GM19372 (cell line): Measurements from ENCODE around the gene DDX20.

ENCODE experiments used
- ATAC-seq: cut with Tn5 transposase; IDR thresholded peaks from one replicate; pipeline ENCODE4 v1.9.1; 2021; ENCODE audit warnings: mild to moderate bottlenecking, low read depth, moderate library complexity; ENCODE audit not compliant: unreplicated experiment

DDX20 gene, protein sequence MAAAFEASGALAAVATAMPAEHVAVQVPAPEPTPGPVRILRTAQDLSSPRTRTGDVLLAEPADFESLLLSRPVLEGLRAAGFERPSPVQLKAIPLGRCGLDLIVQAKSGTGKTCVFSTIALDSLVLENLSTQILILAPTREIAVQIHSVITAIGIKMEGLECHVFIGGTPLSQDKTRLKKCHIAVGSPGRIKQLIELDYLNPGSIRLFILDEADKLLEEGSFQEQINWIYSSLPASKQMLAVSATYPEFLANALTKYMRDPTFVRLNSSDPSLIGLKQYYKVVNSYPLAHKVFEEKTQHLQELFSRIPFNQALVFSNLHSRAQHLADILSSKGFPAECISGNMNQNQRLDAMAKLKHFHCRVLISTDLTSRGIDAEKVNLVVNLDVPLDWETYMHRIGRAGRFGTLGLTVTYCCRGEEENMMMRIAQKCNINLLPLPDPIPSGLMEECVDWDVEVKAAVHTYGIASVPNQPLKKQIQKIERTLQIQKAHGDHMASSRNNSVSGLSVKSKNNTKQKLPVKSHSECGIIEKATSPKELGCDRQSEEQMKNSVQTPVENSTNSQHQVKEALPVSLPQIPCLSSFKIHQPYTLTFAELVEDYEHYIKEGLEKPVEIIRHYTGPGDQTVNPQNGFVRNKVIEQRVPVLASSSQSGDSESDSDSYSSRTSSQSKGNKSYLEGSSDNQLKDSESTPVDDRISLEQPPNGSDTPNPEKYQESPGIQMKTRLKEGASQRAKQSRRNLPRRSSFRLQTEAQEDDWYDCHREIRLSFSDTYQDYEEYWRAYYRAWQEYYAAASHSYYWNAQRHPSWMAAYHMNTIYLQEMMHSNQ

DNA sequence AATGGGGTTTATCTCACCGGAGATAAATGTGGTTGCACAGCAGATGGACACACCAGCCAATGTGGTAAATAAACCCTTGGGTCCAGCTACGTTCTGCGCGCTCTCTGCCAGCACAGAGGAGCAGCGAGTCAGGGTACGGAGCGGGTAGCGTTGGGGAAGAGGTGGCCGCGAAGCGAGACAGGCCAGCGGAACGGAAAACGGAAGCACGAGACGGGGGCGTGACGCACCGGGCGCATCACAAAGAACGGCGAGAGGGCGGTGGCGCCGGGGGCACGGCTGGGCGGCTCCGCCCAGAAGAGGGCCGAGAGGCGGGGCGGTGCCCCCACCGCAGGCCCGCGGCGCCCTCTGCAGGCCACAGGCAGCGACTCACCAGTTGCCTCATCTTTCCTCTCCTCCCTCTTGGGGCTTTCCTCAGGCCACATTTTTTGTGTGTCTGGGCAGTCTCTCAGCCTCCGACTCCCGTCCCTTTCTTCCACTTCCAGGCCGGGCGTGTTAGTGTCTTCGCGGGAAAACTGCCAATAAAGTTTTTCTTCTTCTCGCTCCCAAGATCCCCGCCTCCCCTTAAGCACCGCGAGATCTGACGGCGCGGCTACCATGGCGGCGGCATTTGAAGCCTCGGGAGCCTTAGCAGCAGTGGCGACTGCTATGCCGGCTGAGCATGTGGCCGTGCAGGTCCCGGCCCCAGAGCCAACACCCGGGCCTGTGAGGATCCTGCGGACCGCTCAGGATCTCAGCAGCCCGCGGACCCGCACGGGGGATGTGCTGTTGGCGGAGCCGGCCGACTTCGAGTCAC, at the start of gene DDX20:
Gene DDX20, plus strand, starts transcription at position 571 of the 793 bp plus-strand sequence. Its CDS starts 24 bp downstream, at position 595.
- ATAC-seq = peak; percentile 92

DNA sequence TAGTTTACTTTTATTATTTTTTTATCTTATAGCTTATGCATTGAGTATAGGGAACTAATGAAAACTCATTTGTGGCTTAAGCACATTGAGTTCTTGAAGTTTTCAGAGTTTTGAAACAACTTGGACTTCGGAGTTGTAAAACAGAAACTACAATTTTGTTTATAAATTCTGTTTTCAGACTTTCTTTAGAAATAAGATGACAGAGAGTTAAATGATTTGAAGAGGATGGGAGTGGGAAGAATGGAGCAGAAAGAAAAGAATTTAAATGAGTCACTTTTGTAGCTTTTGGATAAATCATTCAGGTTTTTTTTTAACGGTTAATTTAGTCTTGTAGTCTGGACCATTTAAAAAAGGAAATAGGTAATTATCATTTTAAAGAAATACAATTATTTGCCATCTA, 48.8 kb upstream of the DDX20 start:
- no peak for ATAC-seq

DNA sequence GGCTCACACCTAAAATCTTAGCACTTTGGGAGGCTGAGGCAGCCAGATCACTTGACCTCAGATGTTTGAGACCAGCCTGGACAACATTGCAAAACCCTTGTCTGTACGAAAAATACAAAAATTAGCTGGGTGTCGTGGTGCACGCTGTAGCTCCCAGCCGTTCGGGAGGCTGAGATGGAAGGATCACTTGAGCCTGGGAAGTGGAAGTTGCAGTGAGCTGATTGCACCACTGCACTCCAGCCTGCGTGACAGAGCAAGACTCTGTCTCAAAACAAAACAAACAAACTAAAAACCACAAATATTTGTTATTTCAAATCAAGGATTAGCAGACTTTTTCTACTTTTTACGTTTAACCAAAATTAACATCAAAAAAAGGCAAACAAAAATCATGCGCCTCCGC, 47.8 kb upstream of the DDX20 start:
- ATAC-seq = no peak

DNA sequence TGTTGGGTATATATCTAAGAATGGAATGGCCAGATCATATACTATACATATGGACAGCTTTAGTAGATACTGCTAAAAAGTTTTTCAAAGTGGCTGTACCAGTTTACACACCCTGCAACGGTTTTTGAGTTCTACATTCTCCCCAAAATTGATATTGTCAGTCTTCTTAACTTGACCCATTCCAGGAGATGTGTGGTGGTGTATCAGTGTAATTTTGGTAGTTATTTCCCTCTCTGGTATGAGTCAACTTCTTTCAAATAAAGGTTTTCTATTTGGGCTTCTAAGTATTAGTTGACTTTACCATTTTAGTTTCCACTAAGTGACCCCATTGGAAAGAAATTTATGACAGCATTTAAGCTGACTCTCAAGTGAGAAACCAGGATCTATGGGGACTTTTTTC, 45.7 kb upstream of the DDX20 start:
- no peak for ATAC-seq

DNA sequence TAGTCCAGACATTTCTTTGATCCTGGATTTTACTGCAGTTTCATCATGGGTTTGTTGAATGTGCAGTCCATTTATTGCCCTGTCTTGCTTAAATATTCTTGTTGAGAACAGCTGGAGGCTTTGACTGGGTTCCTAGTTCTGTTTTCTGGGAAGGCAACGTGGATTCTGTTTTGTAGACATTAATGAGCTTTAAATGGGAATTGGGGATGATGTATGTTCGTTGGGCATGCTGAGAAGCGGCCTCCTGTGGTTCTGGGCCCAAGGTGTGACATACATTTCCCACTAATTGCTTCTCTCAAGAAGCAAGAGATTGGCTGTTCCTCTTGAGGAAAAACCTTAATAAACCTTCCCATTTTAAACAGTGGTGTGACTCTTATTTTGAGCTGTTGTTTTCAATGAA, 39.4 kb upstream of the DDX20 start:
- no peak for ATAC-seq

DNA sequence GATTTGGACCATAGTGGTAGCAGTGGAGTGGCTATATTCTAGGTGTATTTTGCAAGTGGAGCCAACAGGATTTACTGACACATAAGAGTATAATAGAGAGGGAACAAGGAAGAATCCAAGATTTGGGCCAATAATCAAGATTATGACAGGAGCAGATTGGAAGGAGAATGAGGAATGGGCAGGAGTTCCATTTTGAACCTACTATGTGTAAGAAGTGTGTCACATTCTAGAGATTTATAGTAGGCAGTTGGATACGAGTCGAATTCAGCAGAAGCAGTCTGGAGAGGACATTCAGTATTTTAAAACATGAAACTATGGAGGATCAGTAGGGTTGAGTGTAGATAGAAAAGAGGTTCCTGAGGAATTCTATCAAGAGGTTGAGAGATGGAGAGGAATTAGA, 38.3 kb upstream of the DDX20 start:
- ATAC-seq = no peak

DNA sequence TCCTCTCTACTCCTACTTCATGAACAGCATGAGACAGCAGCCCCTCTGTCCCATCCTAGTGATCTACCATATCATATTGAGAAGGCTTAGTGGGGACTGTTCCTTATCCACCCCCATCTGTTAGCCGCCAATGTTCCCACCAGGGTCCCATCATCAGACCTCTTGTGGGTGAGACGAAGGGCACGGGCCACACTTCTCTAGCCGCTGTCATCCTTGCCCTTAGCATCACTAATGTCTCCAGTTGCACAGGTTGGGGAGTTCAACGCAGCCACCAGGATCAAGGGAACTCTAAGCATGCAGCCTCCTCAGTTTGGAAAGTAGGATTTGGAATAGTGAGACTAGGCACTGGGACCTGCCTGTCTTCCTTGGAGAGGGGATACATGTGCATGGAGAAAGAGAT, 36.6 kb upstream of the DDX20 start:
- ATAC-seq = no peak

DNA sequence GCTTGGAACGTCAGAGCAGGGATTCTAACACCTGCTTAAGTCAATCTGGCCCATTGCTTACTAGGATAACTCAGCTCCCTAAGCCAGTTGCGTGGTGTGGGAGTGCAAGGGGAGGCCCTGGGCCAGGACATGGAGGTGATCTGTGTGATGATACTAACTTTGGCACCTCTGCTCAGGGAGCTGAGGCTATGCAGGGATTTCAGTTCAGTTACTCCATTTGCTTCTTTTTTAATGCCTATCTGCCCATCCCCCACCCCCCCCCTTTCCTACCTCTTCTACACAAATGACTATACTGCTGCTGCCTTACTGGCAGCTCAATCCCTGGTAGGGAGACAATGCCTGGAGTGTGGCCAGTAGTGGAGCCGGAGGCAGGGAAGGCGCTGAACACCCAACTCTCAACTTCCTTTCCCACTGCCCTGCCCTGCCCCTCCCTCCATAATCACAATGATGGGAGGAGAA, 36.0 kb upstream of the DDX20 start:
- ATAC-seq = no peak

DNA sequence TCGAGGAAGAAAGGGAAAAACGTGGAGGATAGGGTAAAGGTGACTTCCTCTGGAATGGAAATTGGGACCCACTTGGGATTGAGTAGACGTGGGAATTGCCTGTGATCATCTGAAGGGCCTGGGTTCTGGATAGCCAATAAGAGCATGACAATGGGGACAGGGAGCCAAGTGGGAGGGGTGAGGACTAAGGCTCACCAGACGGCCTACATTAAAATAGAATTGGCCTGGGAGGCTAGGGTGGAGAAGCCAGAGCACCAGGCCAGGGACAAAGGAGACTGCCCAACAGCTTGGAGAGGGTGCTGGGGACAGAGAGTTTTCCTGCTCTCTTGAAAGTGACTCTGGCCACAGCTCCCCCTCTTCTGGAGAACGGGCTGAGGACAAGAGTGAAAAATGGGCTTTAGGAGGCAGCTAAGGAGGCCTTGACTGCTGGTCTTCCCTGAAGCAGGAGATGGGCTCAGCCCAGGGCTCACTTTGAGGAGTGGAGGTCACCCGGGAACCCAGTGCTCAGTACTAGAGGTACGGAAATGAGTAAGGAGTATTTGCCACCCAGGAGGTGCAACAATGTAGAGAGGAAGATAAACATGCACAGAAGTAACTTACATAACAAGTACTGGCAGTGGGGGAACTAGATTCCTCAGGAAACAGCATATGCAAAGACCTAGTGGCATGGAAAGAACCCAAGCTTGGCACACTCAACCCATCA, 35.3 kb upstream of the DDX20 start:
- ATAC-seq = no peak

DNA sequence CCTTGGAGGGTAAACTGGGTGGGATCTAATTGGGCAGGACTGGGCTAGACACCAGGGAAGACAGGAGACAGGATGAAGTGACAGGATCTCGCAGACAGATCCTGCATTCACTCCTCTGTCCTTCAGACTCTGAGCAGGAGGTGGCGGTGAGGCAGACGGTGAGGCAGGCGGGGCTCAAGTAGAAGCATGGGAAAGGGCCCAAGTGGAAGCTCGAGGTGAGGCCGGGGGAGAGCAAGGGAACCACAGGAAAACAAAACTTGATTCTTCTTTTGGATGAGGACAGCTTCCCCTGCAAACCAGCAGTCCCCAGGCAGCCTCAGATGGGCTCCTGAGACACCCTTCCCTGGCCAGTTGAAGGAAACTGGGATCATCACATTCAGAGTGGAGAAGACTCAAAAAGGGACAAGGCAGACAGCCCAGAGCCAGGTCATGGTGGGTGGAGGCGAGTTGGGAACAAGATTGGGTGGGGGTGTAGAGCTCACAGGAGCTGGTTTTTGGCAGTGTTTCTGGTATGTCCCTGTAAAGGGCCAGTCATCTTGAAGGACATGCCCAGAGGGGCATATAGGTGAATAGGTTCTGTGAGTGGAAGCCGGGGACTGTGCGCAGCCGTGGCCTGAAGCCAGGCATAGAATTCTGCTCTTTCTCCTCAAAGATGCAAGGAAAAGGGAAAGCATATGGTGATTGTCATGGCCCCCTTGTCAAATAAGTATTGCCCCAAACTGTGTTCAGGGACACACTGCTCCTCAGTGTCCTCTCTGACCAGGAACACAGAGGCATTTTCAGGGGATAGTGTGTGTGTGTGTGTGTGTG, 34.5 kb upstream of the DDX20 start:
- no peak for ATAC-seq

DNA sequence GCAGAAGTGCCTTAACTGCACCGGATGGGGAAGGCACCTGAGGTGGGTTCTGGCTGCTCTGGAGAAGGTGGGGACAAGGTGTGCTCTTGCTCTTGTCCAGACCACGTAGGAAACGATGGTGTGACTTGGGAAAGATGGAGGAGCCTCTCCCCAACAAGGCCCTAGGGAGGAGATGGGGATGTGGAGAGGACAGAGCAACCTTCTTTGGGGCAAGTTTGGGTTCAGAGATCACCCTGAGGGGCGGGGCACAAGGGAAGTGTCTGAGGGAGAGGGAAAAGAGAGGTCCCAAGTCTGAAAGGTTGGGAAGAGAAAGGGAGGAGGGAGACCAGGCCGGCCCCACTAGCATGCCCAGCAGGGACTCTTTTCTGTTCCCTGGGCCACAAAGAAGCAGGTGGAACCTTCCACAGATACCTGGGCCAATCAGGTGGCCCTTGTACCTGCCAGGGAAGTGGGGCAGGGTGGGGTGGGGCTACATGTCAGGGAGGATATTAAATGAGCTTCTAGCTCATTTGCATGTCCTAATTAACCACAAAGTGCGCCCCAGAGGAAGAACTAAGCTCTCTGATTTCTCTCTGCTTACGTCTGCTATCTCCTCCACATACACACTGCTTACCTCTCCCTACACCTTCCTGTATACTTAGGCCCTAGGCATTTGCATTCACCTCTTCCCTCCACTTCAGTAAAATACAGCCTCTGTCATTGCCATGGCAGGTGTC, 32.5 kb upstream of the DDX20 start:
- ATAC-seq = no peak

DNA sequence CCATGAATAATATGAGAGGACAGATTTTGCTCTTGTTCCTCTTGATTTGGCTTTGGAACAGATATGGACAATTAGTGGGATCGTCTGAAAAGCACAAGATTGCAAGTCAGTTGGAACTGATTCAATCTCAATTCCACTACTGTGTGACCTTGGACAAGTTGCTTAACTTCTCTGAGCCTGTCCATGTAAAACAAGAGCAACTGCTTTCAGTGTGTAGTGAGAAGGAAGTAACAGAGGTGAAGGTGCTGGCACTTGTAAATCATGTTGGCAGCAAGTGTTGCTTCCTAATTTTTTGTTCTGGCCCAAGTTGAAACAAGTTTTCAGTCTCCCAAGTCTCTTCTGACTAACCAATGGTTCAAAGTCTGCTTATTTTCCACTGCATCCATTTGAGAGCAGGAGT, 31.8 kb upstream of the DDX20 start:
- no peak for ATAC-seq

DNA sequence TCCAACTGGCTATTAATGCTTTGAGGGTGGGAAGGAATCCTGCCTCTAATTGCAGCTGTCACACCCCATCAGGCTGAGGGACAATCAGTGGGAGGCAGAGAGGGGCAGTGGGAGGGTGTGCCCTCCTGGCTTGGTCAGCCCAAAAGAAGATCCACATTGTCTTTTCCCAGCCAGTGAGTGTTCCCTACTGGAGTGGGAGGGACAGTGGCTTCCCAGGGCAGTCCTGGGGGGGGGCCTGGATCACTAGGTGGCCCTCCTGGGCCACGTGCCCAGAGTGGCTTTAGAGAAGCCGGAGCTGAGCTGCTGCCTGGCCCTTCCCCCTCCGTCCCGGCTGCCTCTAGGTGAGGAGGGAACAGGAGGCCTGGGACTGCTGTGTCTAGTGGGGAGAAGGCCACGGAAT, 30.5 kb upstream of the DDX20 start:
- no peak for ATAC-seq

DNA sequence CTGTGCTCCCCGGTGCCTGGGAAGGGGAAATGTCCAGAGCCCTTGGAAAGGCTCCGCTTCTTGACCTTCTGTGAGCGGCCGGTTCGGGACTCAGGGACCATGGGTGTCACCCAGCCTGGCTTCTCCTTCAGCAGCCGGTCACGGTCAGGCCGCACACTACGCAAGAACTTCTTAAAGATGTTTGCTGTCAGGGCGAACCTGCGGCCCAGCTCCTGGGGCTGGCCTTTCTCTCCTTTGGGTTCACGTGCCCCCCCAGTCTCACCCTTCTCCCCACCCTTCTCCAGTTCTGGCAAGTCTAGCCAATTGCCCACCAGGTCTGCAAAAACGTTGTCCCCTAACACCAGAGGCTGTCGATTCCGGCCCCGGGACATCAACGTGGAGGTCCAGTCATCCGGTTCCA, 28.6 kb upstream of the DDX20 start:
- no peak for ATAC-seq

DNA sequence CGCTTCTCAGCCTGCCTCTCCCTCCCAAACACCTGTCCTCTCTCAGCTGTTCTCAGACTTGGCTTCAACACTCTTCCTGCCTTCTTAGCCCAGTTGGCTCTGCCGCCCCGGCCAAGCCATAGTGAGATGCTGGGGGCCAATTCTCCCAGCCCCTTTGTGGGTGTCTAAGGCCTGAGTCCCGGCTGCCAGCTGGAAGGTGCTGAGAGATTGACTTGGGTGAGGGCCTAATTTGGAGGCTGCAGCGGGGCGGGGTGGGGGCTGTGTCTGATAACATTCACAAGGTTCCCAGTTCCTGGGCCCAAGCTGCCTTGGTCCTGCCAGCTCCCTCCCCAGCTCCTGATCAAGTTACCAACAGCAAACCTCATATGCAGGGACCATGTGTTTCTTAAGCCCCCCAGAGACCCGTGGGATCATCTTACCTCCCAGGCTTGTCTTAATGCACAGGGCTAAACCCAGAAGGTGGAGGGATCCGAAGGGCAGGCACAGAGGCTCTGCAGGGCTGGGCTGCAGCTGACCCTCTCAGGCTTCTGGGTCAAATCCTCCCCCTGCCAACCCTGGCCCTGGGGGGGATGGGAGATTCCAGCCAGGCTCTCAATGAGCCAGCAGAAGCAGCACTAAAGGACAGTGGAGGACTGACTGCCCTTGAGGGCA, 26.3 kb upstream of the DDX20 start:
- no peak for ATAC-seq

DNA sequence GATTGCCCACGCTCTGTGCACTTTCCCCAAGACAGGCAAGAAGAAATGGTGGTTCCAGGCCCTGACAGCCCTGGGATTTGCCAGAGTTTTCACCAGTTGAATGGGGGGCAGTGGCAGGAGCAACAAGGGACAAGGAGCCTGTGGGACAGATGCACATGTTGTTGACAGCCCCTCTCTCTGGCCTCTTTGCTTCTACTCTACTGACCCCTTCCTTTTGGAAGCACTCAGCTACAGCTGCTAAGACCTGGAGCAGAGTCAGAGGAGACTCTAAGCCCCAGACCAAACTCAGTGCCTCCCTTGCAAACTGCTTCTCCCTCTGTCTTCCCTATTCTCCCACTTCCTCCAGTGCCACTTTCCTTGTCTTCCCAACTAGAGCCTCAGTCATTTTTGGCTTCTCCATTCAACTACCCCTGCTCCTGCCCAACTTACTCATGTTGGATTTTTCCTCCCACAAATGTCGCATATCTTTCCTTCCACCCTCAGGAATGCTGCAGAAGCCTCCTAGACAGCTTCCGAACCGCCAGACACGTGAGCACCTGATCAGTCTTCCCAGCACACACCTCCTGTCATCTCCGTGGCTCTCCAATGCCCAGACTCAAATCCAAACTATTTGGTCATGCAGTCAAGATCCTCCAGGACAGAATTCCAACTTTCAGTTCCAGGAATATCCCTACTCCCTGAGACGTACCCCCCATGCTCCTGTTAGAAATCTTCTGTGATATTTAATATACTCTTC, 25.6 kb upstream of the DDX20 start:
- no peak for ATAC-seq

DNA sequence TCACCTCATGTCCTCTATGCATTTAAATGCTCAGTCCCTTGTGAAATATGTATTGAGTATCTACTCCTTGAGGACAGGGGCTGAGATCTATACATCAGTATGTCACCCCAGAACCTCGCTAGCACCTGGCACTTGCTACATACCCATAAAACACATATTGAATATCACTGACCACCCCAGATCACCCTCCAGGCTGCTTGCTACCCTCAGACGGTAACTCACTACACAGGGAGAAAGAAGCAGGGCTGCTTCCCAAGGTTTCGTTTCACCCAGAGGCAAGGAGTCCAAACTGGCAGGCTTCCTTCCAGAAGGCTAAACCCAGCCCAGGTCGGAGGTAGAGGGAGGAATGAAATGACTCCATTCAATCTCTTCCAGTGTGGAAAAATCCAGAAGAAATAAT, 25.0 kb upstream of the DDX20 start:
- ATAC-seq = no peak

DNA sequence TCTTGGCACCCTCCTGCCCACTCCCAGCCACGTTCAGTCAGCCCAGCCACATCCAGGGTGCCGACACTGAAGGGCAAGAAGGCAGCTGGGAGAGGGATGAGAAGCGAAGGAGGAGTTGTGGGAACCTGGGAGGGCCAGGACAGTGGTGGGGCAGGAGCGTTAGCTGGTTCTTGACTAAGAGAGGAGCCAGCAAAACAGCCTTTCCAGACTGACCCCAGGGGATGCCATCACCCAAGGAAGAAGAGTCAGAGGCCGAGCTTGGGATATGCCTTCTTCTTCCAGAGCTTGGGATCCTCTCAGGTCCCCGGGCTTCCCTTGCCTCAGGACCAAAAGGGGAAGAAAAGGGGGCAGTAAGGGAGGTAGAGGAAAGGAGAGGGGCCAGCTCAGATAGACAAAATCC, 23.7 kb upstream of the DDX20 start:
- no peak for ATAC-seq
